H9 (cell line): Measurements from ENCODE around the gene GRIFIN. TPM values are rescaled to one million over a fixed set of nuclear protein-coding genes. Genes with fewer than 3 reads are reported as not detected.

Experiments
- DNase-seq: peaks from one replicate; pipeline ENCODE4 v3.0.0-alpha.2; 2017
- H2AFZ ChIP-seq: one replicate; pipeline ENCODE4 v1.6.1; 2013; ENCODE audit warnings: mild to moderate bottlenecking, low read length, control low read depth, moderate library complexity
- H2AK5ac ChIP-seq: 2 replicates; pipeline ENCODE4 v1.6.1; 2013; ENCODE audit warnings: low read length, control low read depth, mixed read lengths; ENCODE audit not compliant: insufficient read length
- H2BK120ac ChIP-seq: one replicate; pipeline ENCODE4 v1.6.1; 2013; ENCODE audit warnings: low read depth, mild to moderate bottlenecking, low read length, control low read depth, inconsistent platforms; ENCODE audit not compliant: poor library complexity, severe bottlenecking
- H2BK12ac ChIP-seq: 2 replicates; pipeline ENCODE4 v1.6.1; 2013; ENCODE audit warnings: low read length, control low read depth, mixed read lengths, low read depth; ENCODE audit not compliant: insufficient read length
- H2BK15ac ChIP-seq: 2 replicates; pipeline ENCODE4 v1.6.1; 2013; ENCODE audit warnings: low read depth, low read length, control low read depth
- H2BK20ac ChIP-seq: one replicate; pipeline ENCODE4 v1.6.1; 2013; ENCODE audit warnings: low read depth, mild to moderate bottlenecking, low read length, control low read depth, inconsistent platforms; ENCODE audit not compliant: poor library complexity, severe bottlenecking
- H2BK5ac ChIP-seq: 2 replicates; pipeline ENCODE4 v1.6.1; 2013; ENCODE audit warnings: low read length, control low read depth, mixed read lengths; ENCODE audit not compliant: insufficient read length
- H3K14ac ChIP-seq: 2 replicates; pipeline ENCODE4 v1.6.1; 2013; ENCODE audit warnings: low read length, control low read depth; ENCODE audit not compliant: insufficient read depth
- H3K18ac ChIP-seq: 2 replicates; pipeline ENCODE4 v1.6.1; 2013; ENCODE audit warnings: low read depth, mild to moderate bottlenecking, mixed read lengths, low read length, control low read depth; ENCODE audit not compliant: insufficient read length
- H3K23ac ChIP-seq: 2 replicates; pipeline ENCODE4 v1.6.1; 2013; ENCODE audit warnings: low read length, control low read depth, mixed read lengths, low read depth; ENCODE audit not compliant: insufficient read length
- H3K23me2 ChIP-seq: 2 replicates; pipeline ENCODE4 v1.6.1; 2013; ENCODE audit warnings: low read depth, mild to moderate bottlenecking, mixed read lengths, low read length, control low read depth; ENCODE audit not compliant: insufficient read length, poor library complexity, severe bottlenecking
- H3K27ac ChIP-seq: 2 replicates; pipeline ENCODE4 v1.5.1; 2013; ENCODE audit warnings: low read length, control low read depth, mixed read lengths, low read depth; ENCODE audit not compliant: insufficient read length
- H3K27me3 ChIP-seq: 2 replicates; pipeline ENCODE4 v1.6.1; 2013; ENCODE audit warnings: low read length, control low read depth, inconsistent platforms; ENCODE audit not compliant: insufficient read depth
- H3K4ac ChIP-seq: 2 replicates; pipeline ENCODE4 v1.6.1; 2013; ENCODE audit warnings: low read depth, mild to moderate bottlenecking, control low read depth, inconsistent platforms, low read length, moderate library complexity
- H3K4me1 ChIP-seq: 2 replicates; pipeline ENCODE4 v1.6.1; 2013; ENCODE audit warnings: low read length, control low read depth, inconsistent platforms; ENCODE audit not compliant: insufficient read depth
- H3K4me2 ChIP-seq: 2 replicates; pipeline ENCODE4 v1.6.1; 2013; ENCODE audit warnings: low read length, control low read depth, mixed read lengths; ENCODE audit not compliant: insufficient read length, insufficient read depth
- H3K56ac ChIP-seq: 2 replicates; pipeline ENCODE4 v1.6.1; 2013; ENCODE audit warnings: low read depth, mild to moderate bottlenecking, mixed read lengths, low read length, control low read depth; ENCODE audit not compliant: insufficient read length
- H3K79me1 ChIP-seq: 2 replicates; pipeline ENCODE4 v1.6.1; 2013; ENCODE audit warnings: low read depth, mild to moderate bottlenecking, moderate library complexity, low read length, control low read depth, inconsistent platforms; ENCODE audit not compliant: insufficient read depth, poor library complexity, severe bottlenecking
- H3K79me2 ChIP-seq: 2 replicates; pipeline ENCODE4 v1.6.1; 2013; ENCODE audit warnings: low read length, control low read depth, inconsistent platforms; ENCODE audit not compliant: insufficient read depth
- H3K9ac ChIP-seq: 2 replicates; pipeline ENCODE4 v1.6.1; 2013; ENCODE audit warnings: low read length, control low read depth, mixed read lengths; ENCODE audit not compliant: insufficient read length; ENCODE audit errors: extremely low read depth
- H3K9me3 ChIP-seq: one replicate; pipeline ENCODE4 v1.6.1; 2013; ENCODE audit warnings: low read depth, low read length, inconsistent platforms; ENCODE audit not compliant: control insufficient read depth
- H3T11ph ChIP-seq: one replicate; pipeline ENCODE4 v1.6.1; 2013; ENCODE audit warnings: mild to moderate bottlenecking, low read length, control low read depth, inconsistent platforms
- H4K20me1 ChIP-seq: one replicate; pipeline ENCODE4 v1.6.1; 2013; ENCODE audit not compliant: control insufficient read depth, insufficient read length, insufficient read depth
- H4K5ac ChIP-seq: 2 replicates; pipeline ENCODE4 v1.6.1; 2013; ENCODE audit warnings: low read depth, mild to moderate bottlenecking, mixed read lengths, low read length, control low read depth; ENCODE audit not compliant: insufficient read length
- H4K8ac ChIP-seq: replicated peaks from 2 replicates; pipeline ENCODE4 v1.6.1; 2013; ENCODE audit warnings: low read length, control low read depth, mixed read lengths, low read depth; ENCODE audit not compliant: insufficient read length
- H4K91ac ChIP-seq: 2 replicates; pipeline ENCODE4 v1.6.1; 2013; ENCODE audit warnings: low read depth, mild to moderate bottlenecking, moderate library complexity, mixed read lengths, low read length, control low read depth; ENCODE audit not compliant: insufficient read length
- H3K27ac Mint-ChIP-seq, 3 experiments: 2 replicates in 2 of 3; 3 replicates in 1 of 3; pipeline ENCODE4 v1.8.0; 2020 to 2021; ENCODE audit warnings: mixed read lengths in 3 of 3, mild to moderate bottlenecking in 1 of 3, moderate library complexity in 1 of 3
- H3K27me3 Mint-ChIP-seq: 2 replicates; pipeline ENCODE4 v1.8.0; 2021; ENCODE audit warnings: low read depth, mild to moderate bottlenecking, moderate library complexity, mixed read lengths
- H3K36me3 Mint-ChIP-seq, 3 experiments: 2 replicates in 2 of 3; 3 replicates in 1 of 3; pipeline ENCODE4 v1.8.0; 2020 to 2021; ENCODE audit warnings: low read depth in 3 of 3, mixed read lengths in 3 of 3; ENCODE audit not compliant: insufficient read depth in 1 of 3
- H3K4me1 Mint-ChIP-seq, 2 experiments: 2 replicates each; pipeline ENCODE4 v1.8.0; 2020; ENCODE audit warnings: mixed read lengths in 2 of 2
- H3K4me3 Mint-ChIP-seq, 2 experiments: 2 replicates in 1 of 2; 3 replicates in 1 of 2; pipeline ENCODE4 v1.8.0; 2020 to 2021; ENCODE audit warnings: mild to moderate bottlenecking in 2 of 2, mixed read lengths in 2 of 2, moderate library complexity in 1 of 2
- H3K9me3 Mint-ChIP-seq, 2 experiments: 2 replicates in 1 of 2; 3 replicates in 1 of 2; pipeline ENCODE4 v1.8.0; 2020; ENCODE audit warnings: mild to moderate bottlenecking in 2 of 2, mixed read lengths in 2 of 2, moderate library complexity in 1 of 2
- CTCF ChIP-seq: fragments of 200-600 bp; sonication (generic); conservative IDR thresholded peaks from 3 replicates; pipeline ENCODE4 v1.8.0; 2021; ENCODE audit warnings: antibody characterized with exemption, mild to moderate bottlenecking
- WGBS: extraction: QIAGEN DNeasy Blood & Tissue Kit; methylation state at CpG from one replicate; pipeline ENCODE4 v1.1.7; 2013; ENCODE audit warnings: missing lambda C conversion rate, low lambda C conversion rate, mixed read lengths; ENCODE audit not compliant: insufficient read length; ENCODE audit errors: extremely low coverage; 5-methylcytosine and 5-hydroxymethylcytosine counted together
- total RNA-seq: library from RNA; stranded (reverse); gene quantifications from 2 replicates; pipeline ENCODE4 v1.2.1, GENCODE V29; 2021

Gene GRIFIN
- total RNA-seq, 1 experiment from 2014 or later = not detected

GRCh38 chr7:2497500-2498336 is 21.5 kb upstream of the GRIFIN start:
- Histone ChIP-seq H2BK5ac (no peak overlapping the region), H3K23me2 (no peaks in the 10 kb centered on the region), H2AFZ (no peak overlapping the region), H3K27me3 (no peaks in the 10 kb centered on the region), H3K56ac (no peak overlapping the region), H3K79me1 (no peaks in the 10 kb centered on the region), H3K23ac (no peak overlapping the region), H4K91ac (no peak overlapping the region), H3K9ac (no peak overlapping the region), H2BK15ac (no peak overlapping the region), H3T11ph (no peak overlapping the region), H3K9me3 (no peaks in the 10 kb centered on the region), H4K8ac (no peak overlapping the region), H3K18ac (no peak overlapping the region), H2BK120ac (no peak overlapping the region), H2AK5ac (no peak overlapping the region), H3K4ac (no peak overlapping the region), H3K14ac (peak overlapping the region; percentile 15; the same call in 1 of the 2 replicates), H2BK12ac (no peak overlapping the region), H4K20me1 (no peaks in the 10 kb centered on the region), H3K4me1 (no peaks in the 10 kb centered on the region; the same call in 1 of the 2 replicates), H2BK20ac (no peak overlapping the region), H3K4me2 (no peak overlapping the region), H4K5ac (no peak overlapping the region), H3K27ac (no peak overlapping the region), H3K79me2 (no peaks in the 10 kb centered on the region)
- TF ChIP-seq CTCF = no peak
- peaks cover 45 to 68% of the 10 kb centered on the region in 2 experiments for H3K4me1 Mint-ChIP-seq
- peak overlapping the region in 1 of 3 experiments; percentile 70; a peak in 2 of 7 replicates for H3K27ac Mint-ChIP-seq
- H3K9me3 Mint-ChIP-seq = peaks cover 0 to under 1% of the 10 kb centered on the region in 2 experiments; a peak in 2 of 5 replicates
- H3K4me3 Mint-ChIP-seq = no peak overlapping the region; a peak in 1 of 5 replicates
- no peak for DNase-seq
- H3K36me3 Mint-ChIP-seq = no peaks in the 10 kb centered on the region
- no CpG with 5 or more reads among the region's 25 CpGs for WGBS
- no peaks in the 10 kb centered on the region; the same call in 1 of the 2 replicates for H3K27me3 Mint-ChIP-seq
